K562 (cell line): ENCODE results near the gene OR8U1. TPM values are rescaled to one million over a fixed set of nuclear protein-coding genes. Genes with fewer than 3 reads are reported as not detected.

Experiments
- ATAC-seq: fragments of 200-7000 bp; cut with Tn5 transposase; 3 replicates; pipeline ENCODE4 v1.9.1; 2020; ENCODE audit warnings: moderate library complexity
- Bru-seq: library from RNA; stranded (reverse); fragments of 400-500 nt; gene quantifications from one replicate; lab custom pipeline; 2021; lab: Mats Ljungman, UMichigan
- BruChase-seq, 2 experiments: library from RNA; stranded (reverse); fragments of 400-500 nt; gene quantifications; one replicate each; lab custom pipeline; 2021; lab: Mats Ljungman, UMichigan
- BruUV-seq: library from RNA; stranded (reverse); fragments of 400-500 nt; replicated peaks from 2 replicates; lab custom pipeline; 2021; lab: Mats Ljungman, UMichigan
- CTCF ChIA-PET: fragments of 300-600 bp; formaldehyde crosslinking; extraction: SDS; loops from one replicate; lab custom pipeline; 2021; ENCODE audit warnings: low intra/inter-chr PET ratio; lab: Yijun Ruan, JAX
- POLR2A ChIA-PET: fragments of 300-600, 350-650 bp; sonication (Branson Sonifier 250); formaldehyde crosslinking; extraction: SDS; loops from one replicate; lab custom pipeline; 2021; ENCODE audit warnings: antibody characterized with exemption, inconsistent platforms; lab: Yijun Ruan, JAX
- DNase-seq, 4 experiments: peaks; one replicate each; pipeline versions ENCODE4 v3.0.0 to v3.0.0-alpha.2; 2011 to 2018; ENCODE audit warnings: low spot score in 3 of 4, mixed read lengths in 3 of 4; ENCODE audit errors: extremely low read depth in 1 of 4
- FAIRE-seq: peaks from 2 replicates; lab custom pipeline; 2011; peaks lifted over from hg19 to GRCh38; lab: Jason Lieb, UNC
- H2AFZ ChIP-seq: 2 replicates; pipeline ENCODE4 v1.6.0; 2011; ENCODE audit warnings: low read depth, low read length, control low read depth, inconsistent platforms
- H3K27ac ChIP-seq: fragments of 200-600 bp; 3 replicates; pipeline ENCODE4 v1.8.0; 2011; ENCODE audit warnings: low read depth, mild to moderate bottlenecking, control low read depth, inconsistent platforms, low read length, moderate library complexity, mixed read lengths; ENCODE audit errors: extremely low read depth
- H3K27me3 ChIP-seq, 2 experiments: fragments of 300-600 bp in 1 of 2; 2 replicates in 1 of 2; 3 replicates in 1 of 2; pipeline versions ENCODE4 v1.6.0 to v1.8.0; 2011; ENCODE audit warnings: inconsistent platforms in 2 of 2, low read length in 2 of 2, mild to moderate bottlenecking in 1 of 2, mixed read lengths in 1 of 2, moderate library complexity in 1 of 2; ENCODE audit not compliant: control insufficient read depth in 2 of 2, insufficient read depth in 2 of 2
- H3K36me3 ChIP-seq: fragments of 300-600 bp; 3 replicates; pipeline ENCODE4 v1.8.0; 2011; ENCODE audit warnings: mild to moderate bottlenecking, low read length, inconsistent platforms; ENCODE audit not compliant: control insufficient read depth, insufficient read depth
- H3K4me1 ChIP-seq, 2 experiments: fragments of 200-600 bp in 1 of 2; replicated peaks in 1 of 2; 2 replicates in 1 of 2; 3 replicates in 1 of 2; pipeline versions ENCODE4 v1.5.1 to v1.8.0; 2011; ENCODE audit warnings: inconsistent platforms in 2 of 2, low read length in 2 of 2, mild to moderate bottlenecking in 1 of 2, mixed read lengths in 1 of 2, moderate library complexity in 1 of 2; ENCODE audit not compliant: control insufficient read depth in 2 of 2, insufficient read depth in 2 of 2
- H3K4me2 ChIP-seq: 2 replicates; pipeline ENCODE4 v1.6.1; 2011; ENCODE audit warnings: low read length, control low read depth, inconsistent platforms, mixed read lengths; ENCODE audit not compliant: insufficient read depth
- H3K4me3 ChIP-seq: fragments of 200-600 bp; sonication (generic), shearing (Covaris generic); 2 replicates; pipeline ENCODE4 v1.5.1; 2016; ENCODE audit warnings: control low read depth, inconsistent platforms
- H3K79me2 ChIP-seq: fragments of 200-600 bp; 3 replicates; pipeline ENCODE4 v1.8.0; 2011; ENCODE audit warnings: low read length, inconsistent platforms; ENCODE audit not compliant: control insufficient read depth, insufficient read depth
- H3K9ac ChIP-seq, 2 experiments: 2 replicates each; pipeline versions ENCODE4 v1.6.0 to v1.6.1; 2011; ENCODE audit warnings: low read depth in 2 of 2, low read length in 2 of 2, control low read depth in 1 of 2, inconsistent platforms in 1 of 2, mild to moderate bottlenecking in 1 of 2, mixed read lengths in 1 of 2; ENCODE audit not compliant: insufficient read depth in 1 of 2
- H3K9me1 ChIP-seq: one replicate; pipeline ENCODE4 v1.6.0; 2011; ENCODE audit warnings: inconsistent platforms, mild to moderate bottlenecking, low read length, moderate library complexity; ENCODE audit not compliant: control insufficient read depth, insufficient read depth
- H3K9me3 ChIP-seq: replicated peaks from 2 replicates; pipeline ENCODE4 v1.5.1; 2011; ENCODE audit warnings: low read depth, low read length, inconsistent platforms; ENCODE audit not compliant: control insufficient read depth, insufficient read depth
- H4K20me1 ChIP-seq: replicated peaks from 2 replicates; pipeline ENCODE4 v1.6.1; 2011; ENCODE audit warnings: low read length, inconsistent platforms, mixed read lengths; ENCODE audit not compliant: control insufficient read depth, insufficient read depth
- BCOR ChIP-seq: fragments of 450-650 bp; IDR thresholded peaks from 2 replicates; pipeline ENCODE4 v1.6.1; 2016
- GATAD2A ChIP-seq: fragments of 450-650 bp; IDR thresholded peaks from 2 replicates; pipeline ENCODE4 v1.6.1; 2017
- HSF4 ChIP-seq: fragments of 250-450 bp; sonication (Bioruptor Pico); IDR thresholded peaks from 2 replicates; pipeline ENCODE4 v2.1.2; 2022; ENCODE audit warnings: mild to moderate bottlenecking, moderate library complexity, borderline replicate concordance
- NFRKB ChIP-seq: fragments of 450-650 bp; IDR thresholded peaks from 2 replicates; pipeline ENCODE4 v1.6.1; 2016; ENCODE audit warnings: low read depth
- NUFIP1 ChIP-seq: fragments of 450-650 bp; IDR thresholded peaks from 2 replicates; pipeline ENCODE4 v1.6.1; 2018; ENCODE audit not compliant: partially characterized antibody
- PHF20 ChIP-seq: fragments of 450-650 bp; IDR thresholded peaks from 2 replicates; pipeline ENCODE4 v1.6.1; 2018; ENCODE audit not compliant: partially characterized antibody
- RUNX1 ChIP-seq: sonication (generic); IDR thresholded peaks from 2 replicates; pipeline ENCODE4 v1.6.1; 2016; ENCODE audit warnings: antibody characterized with exemption, low read depth
- TEAD2 ChIP-seq: fragments of 450-650 bp; IDR thresholded peaks from 2 replicates; pipeline ENCODE4 v1.6.1; 2016; ENCODE audit warnings: missing genetic modification characterization, control low read depth, missing compliant biosample characterization
- ZBTB7A ChIP-seq: IDR thresholded peaks from 2 replicates; pipeline ENCODE4 v1.6.1; 2011; ENCODE audit warnings: low read depth, mild to moderate bottlenecking, low read length, moderate library complexity, borderline replicate concordance; ENCODE audit not compliant: control insufficient read depth
- ZNF212 ChIP-seq: fragments of 450-650 bp; formaldehyde crosslinking; IDR thresholded peaks from 2 replicates; pipeline ENCODE4 v1.4.0; 2020; ENCODE audit warnings: mild to moderate bottlenecking
- WGBS: fragments of 100-300 bp; shearing (Covaris generic); methylation state at CpG from one replicate; pipeline ENCODE4 v1.1.6; 2016; ENCODE audit warnings: low coverage, mixed read lengths; ENCODE audit not compliant: insufficient coverage; ENCODE audit errors: missing lambda C conversion rate; 5-methylcytosine and 5-hydroxymethylcytosine counted together
- in situ Hi-C: fragments of 300-500 bp; cut with MboI; formaldehyde crosslinking; loops from 4 replicates; pipeline ENCODE4 v1.15.0; 2018; ENCODE audit warnings: inconsistent platforms, mixed read lengths
- intact Hi-C: fragments of 100-400 bp; cut with micrococcal nuclease; formaldehyde crosslinking; loops from 2 replicates; pipeline ENCODE4 v1.14.2; 2022
- long read RNA-seq, 3 experiments: library from polyadenylated mRNA in 2 of 3; library from RNA in 1 of 3; unstranded in 2 of 3; stranded (forward) in 1 of 3; transcript quantifications; one replicate each; pipeline ENCODE4 v2.0.0, GENCODE V29; 2019 to 2022
- polyA minus RNA-seq, 3 experiments: library from RNA; depleted of rRNA, polyadenylated mRNA; stranded (reverse); fragments of >200 nt; gene quantifications; 2 replicates each; pipeline ENCODE4 v1.2.3, GENCODE V29; 2011
- polyA plus RNA-seq, 8 experiments: library from polyadenylated mRNA; depleted of rRNA in 4 of 8; stranded (reverse) in 5 of 8; unstranded in 3 of 8; fragments of >200 nt; fragmentation: Nextera tagmentation in 2 of 8; fragmentation: Illumina TruSeq in 1 of 8; extraction: Ambion mirVana in 2 of 8; extraction: Trizol in 1 of 8; gene quantifications; 2 replicates each; pipeline versions ENCODE4 v1.2.1 to v1.2.3, GENCODE V29; 2011 to 2014; ENCODE audit warnings: inconsistent platforms in 1 of 8, missing spikeins in 1 of 8
- total RNA-seq, 7 experiments: library from RNA; depleted of rRNA in 6 of 7; stranded (reverse); fragments of >200 nt in 6 of 7; fragmentation: Illumina TruSeq in 2 of 7; extraction: Trizol in 2 of 7; gene quantifications; 2 replicates each; pipeline versions ENCODE4 v1.2.1 to v1.2.3, GENCODE V29; 2011 to 2021; ENCODE audit warnings: low replicate concordance in 1 of 7
- TF ChIP-seq, protein P1 (sequence below): fragments of 450-650 bp; IDR thresholded peaks from 2 replicates; pipeline ENCODE4 v1.6.1; 2016; ENCODE audit warnings: borderline replicate concordance
- TF ChIP-seq, protein P2 (sequence below): sonication (generic); formaldehyde crosslinking; IDR thresholded peaks from 2 replicates; pipeline ENCODE4 v1.4.0; 2020; ENCODE audit warnings: mild to moderate bottlenecking, missing genetic modification reagents
- TF ChIP-seq, protein P3 (sequence below): sonication (generic); formaldehyde crosslinking; IDR thresholded peaks from 2 replicates; pipeline ENCODE4 v1.8.1; 2023; ENCODE audit warnings: mild to moderate bottlenecking, missing genetic modification reagents, moderate library complexity
- TF ChIP-seq, protein P4 (sequence below): fragments of 450-650 bp; IDR thresholded peaks from 2 replicates; pipeline ENCODE4 v1.6.1; 2017; ENCODE audit warnings: antibody characterized with exemption

OR8U1 gene
- not detected in 2 replicates for total RNA-seq (2011; cell fraction: chromatin; rRNA removed; ENCODE audit: low replicate concordance)
- not detected in 2 replicates for total RNA-seq (2011; cell fraction: nucleolus; rRNA removed)
- total RNA-seq (2011; cell fraction: nucleoplasm; rRNA removed) = not detected in 2 replicates
- total RNA-seq (2014; rRNA removed) (not detected in 2 replicates), total RNA-seq (2014; rRNA removed; fragmentation: Illumina TruSeq; extraction: Trizol) (not detected in 2 replicates), total RNA-seq (2015; rRNA removed; fragmentation: Illumina TruSeq; extraction: Trizol) (not detected in 2 replicates), total RNA-seq (2021) (not detected in 2 replicates), polyA plus RNA-seq (2011; rRNA removed) (not detected in 2 replicates), polyA plus RNA-seq (2014; fragmentation: Illumina TruSeq; extraction: Trizol) (not detected in 2 replicates), polyA plus RNA-seq (2014; fragmentation: Nextera tagmentation; extraction: Ambion mirVana) (not detected), polyA plus RNA-seq (2014; rRNA removed) (not detected in 2 replicates), polyA minus RNA-seq (2011; rRNA and poly(A)+ RNA removed) (not detected in 2 replicates), Bru-seq, nascent RNA (not detected), BruChase-seq, experiment 1, labeled RNA remaining after a 2-hour chase (not detected), BruChase-seq, experiment 2, labeled RNA remaining after a 6-hour chase (not detected)
- polyA plus RNA-seq (2011; cell fraction: cytosol; rRNA removed) = not detected in 2 replicates
- polyA plus RNA-seq (2011; cell fraction: nucleus; rRNA removed) = not detected in 2 replicates
- polyA plus RNA-seq (2012) = not detected in 2 replicates
- polyA minus RNA-seq (2011; cell fraction: cytosol; rRNA and poly(A)+ RNA removed) = not detected in 2 replicates
- not detected in 2 replicates for polyA minus RNA-seq (2011; cell fraction: nucleus; rRNA and poly(A)+ RNA removed)
- long read RNA-seq, experiment 1 = 0 reads
- long read RNA-seq, experiment 2 = 0 reads
- long read RNA-seq, experiment 3 = 0 reads

GRCh38 chr11:56375324-56375723 lies at the start of gene OR8U1:
OR8U1 (plus strand) TSS chr11:56375624; CDS start chr11:56375624, 0 bp downstream.
- no peak for ATAC-seq
- DNase-seq = no peak
- no peak within 1 kb of the TSS for H3K4me3 ChIP-seq
- no peak for FAIRE-seq
- no peak within 1 kb of the TSS for H3K4me2 ChIP-seq
- BruUV-seq = no TSS peak
- no peaks in the 10 kb centered on the region for H3K4me1 ChIP-seq
- H3K79me2 ChIP-seq = no peaks in the 10 kb centered on the region
- in situ Hi-C loops = no loop called here
- 3% methylated on average over 2 of the region's 2 CpGs for WGBS
- H3K27ac ChIP-seq = no peak within 1 kb of the TSS
- no peaks in the 10 kb centered on the region for H4K20me1 ChIP-seq
- no peak within 1 kb of the TSS for H3K9ac ChIP-seq
- H3K9me1 ChIP-seq = no peaks in the 10 kb centered on the region
- no peaks in the 10 kb centered on the region for H3K27me3 ChIP-seq
- intact Hi-C loops = no loop called here
- POLR2A ChIA-PET = no interaction called here
- no peaks in the 10 kb centered on the region for H3K36me3 ChIP-seq
- CTCF ChIA-PET = no interaction called here
- H3K9me3 ChIP-seq = 0 out of 2 replicates have a peak, but pooled peaks cover 3% of the 10 kb centered on the region
- H2AFZ ChIP-seq = no peak within 1 kb of the TSS
- TF ChIP-seq ZBTB7A (no peak), NFRKB (no peak), RUNX1 (no peak), TEAD2 (tag) (no peak), PHF20 (no peak), BCOR (no peak), HSF4 (CRISPR knock-in tag) (no peak), NUFIP1 (no peak), GATAD2A (no peak), ZNF212 (CRISPR knock-in tag) (no peak)
- TF ChIP-seq, protein P1, sequence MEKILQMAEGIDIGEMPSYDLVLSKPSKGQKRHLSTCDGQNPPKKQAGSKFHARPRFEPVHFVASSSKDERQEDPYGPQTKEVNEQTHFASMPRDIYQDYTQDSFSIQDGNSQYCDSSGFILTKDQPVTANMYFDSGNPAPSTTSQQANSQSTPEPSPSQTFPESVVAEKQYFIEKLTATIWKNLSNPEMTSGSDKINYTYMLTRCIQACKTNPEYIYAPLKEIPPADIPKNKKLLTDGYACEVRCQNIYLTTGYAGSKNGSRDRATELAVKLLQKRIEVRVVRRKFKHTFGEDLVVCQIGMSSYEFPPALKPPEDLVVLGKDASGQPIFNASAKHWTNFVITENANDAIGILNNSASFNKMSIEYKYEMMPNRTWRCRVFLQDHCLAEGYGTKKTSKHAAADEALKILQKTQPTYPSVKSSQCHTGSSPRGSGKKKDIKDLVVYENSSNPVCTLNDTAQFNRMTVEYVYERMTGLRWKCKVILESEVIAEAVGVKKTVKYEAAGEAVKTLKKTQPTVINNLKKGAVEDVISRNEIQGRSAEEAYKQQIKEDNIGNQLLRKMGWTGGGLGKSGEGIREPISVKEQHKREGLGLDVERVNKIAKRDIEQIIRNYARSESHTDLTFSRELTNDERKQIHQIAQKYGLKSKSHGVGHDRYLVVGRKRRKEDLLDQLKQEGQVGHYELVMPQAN = no peak
- TF ChIP-seq, protein P2, sequence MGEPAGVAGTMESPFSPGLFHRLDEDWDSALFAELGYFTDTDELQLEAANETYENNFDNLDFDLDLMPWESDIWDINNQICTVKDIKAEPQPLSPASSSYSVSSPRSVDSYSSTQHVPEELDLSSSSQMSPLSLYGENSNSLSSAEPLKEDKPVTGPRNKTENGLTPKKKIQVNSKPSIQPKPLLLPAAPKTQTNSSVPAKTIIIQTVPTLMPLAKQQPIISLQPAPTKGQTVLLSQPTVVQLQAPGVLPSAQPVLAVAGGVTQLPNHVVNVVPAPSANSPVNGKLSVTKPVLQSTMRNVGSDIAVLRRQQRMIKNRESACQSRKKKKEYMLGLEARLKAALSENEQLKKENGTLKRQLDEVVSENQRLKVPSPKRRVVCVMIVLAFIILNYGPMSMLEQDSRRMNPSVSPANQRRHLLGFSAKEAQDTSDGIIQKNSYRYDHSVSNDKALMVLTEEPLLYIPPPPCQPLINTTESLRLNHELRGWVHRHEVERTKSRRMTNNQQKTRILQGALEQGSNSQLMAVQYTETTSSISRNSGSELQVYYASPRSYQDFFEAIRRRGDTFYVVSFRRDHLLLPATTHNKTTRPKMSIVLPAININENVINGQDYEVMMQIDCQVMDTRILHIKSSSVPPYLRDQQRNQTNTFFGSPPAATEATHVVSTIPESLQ (CRISPR knock-in tag) = no peak
- TF ChIP-seq, protein P3, sequence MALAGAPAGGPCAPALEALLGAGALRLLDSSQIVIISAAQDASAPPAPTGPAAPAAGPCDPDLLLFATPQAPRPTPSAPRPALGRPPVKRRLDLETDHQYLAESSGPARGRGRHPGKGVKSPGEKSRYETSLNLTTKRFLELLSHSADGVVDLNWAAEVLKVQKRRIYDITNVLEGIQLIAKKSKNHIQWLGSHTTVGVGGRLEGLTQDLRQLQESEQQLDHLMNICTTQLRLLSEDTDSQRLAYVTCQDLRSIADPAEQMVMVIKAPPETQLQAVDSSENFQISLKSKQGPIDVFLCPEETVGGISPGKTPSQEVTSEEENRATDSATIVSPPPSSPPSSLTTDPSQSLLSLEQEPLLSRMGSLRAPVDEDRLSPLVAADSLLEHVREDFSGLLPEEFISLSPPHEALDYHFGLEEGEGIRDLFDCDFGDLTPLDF = no peak
- TF ChIP-seq, protein P4, sequence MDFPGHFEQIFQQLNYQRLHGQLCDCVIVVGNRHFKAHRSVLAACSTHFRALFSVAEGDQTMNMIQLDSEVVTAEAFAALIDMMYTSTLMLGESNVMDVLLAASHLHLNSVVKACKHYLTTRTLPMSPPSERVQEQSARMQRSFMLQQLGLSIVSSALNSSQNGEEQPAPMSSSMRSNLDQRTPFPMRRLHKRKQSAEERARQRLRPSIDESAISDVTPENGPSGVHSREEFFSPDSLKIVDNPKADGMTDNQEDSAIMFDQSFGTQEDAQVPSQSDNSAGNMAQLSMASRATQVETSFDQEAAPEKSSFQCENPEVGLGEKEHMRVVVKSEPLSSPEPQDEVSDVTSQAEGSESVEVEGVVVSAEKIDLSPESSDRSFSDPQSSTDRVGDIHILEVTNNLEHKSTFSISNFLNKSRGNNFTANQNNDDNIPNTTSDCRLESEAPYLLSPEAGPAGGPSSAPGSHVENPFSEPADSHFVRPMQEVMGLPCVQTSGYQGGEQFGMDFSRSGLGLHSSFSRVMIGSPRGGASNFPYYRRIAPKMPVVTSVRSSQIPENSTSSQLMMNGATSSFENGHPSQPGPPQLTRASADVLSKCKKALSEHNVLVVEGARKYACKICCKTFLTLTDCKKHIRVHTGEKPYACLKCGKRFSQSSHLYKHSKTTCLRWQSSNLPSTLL = no peak
